Measurements from ENCODE around the gene BCAS1.

The BCAS1 gene

GRCh38 chr20:54058420-54059139, 11.8 kb downstream of the BCAS1 start:
- Histone ChIP-seq H3K4me3 (ENCODE audit: low read depth, low read length) (no peak overlapping the region), H3K27me3 (ENCODE audit: insufficient read depth, low read depth, severe bottlenecking) (peaks cover 57% of the 10 kb centered on the region), H3K9me3 (ENCODE audit: severe bottlenecking) (no peaks in the 10 kb centered on the region), H3K36me3 (no peaks in the 10 kb centered on the region), H3K27ac (no peak overlapping the region)
- no peak for DNase-seq
- TF ChIP-seq CTCF (IDR thresholded peaks at IDR 0.05; ENCODE audit: low read depth, low read length), result no peak

DNA sequence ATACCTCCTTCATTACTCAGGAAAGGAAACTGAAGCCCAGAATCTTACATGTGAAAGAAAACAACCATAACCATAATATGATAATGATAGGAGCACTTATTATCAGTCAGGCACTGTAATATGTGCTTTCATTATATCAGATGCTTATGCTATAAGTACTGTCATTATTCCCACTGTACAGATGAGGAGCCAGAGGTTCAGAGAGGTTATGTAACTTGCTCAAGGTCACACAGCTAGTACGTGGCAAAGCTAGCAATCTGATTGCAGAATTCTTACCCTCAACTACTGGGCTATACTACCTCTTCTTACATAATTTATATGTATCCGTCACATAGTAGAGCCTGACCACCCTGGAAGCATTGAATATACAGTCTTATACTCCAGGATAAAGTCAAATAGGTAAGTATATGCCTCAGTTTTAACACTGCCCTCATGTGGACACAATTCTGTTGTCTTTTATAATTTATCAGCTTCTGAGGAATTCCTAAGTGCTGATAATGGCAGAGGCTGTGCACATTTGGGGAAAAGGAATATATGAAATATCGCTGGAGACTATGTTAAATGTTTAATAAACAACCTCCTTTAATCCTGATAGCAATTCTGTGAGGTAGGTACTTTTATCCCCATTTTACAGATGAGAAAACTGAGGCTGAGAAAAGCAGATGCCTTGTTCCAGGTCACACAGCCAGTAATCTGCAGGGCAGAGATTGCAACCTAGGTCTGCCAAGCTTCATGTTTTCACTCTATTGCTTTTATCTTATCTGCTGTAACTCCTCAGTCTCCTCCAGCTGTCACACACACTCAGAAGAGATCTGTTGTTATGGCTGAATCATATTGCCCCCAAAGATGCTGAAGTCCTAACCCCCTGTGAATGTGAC, 13.4 kb downstream of the BCAS1 start:
- Histone ChIP-seq H3K27me3 (ENCODE audit: insufficient read depth, low read depth, severe bottlenecking) (peaks cover 54% of the 10 kb centered on the region), H3K27ac (no peak overlapping the region)
- TF ChIP-seq CTCF (IDR thresholded peaks at IDR 0.05; ENCODE audit: low read depth, low read length), result no peak

DNA sequence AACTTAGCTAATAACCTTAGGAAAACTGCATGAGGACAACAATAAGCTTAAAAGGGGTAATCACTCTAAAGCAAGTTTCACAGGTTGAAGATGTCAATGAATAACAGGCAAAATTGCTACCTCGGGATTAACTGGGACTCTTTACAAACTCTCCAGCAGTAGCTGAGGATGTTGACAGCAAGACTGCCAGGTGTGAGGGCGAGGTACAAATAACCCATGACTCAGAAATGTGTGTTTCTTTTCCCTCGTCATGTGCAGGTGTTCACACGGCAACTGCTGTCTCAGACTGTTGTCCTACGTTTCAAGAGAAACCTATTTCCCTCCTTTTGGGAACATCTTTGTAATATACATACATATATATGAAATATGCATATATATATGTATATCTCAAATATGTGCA, 15.9 kb downstream of the BCAS1 start:
- DNase-seq, result no peak
- Histone ChIP-seq H3K27me3 (ENCODE audit: insufficient read depth, low read depth, severe bottlenecking) (peaks cover 59% of the 10 kb centered on the region), H3K4me3 (ENCODE audit: low read depth, low read length) (no peak overlapping the region), H3K36me3 (no peaks in the 10 kb centered on the region), H3K27ac (no peak overlapping the region), H3K9me3 (ENCODE audit: severe bottlenecking) (no peaks in the 10 kb centered on the region)
- no peak for TF ChIP-seq CTCF (IDR thresholded peaks at IDR 0.05; ENCODE audit: low read depth, low read length)

More for the DNA sequence above, 13.4 kb downstream of the BCAS1 start:
- no peak overlapping the region for H3K4me3 ChIP-seq (ENCODE audit: low read depth, low read length)
- H3K9me3 ChIP-seq (ENCODE audit: severe bottlenecking), result no peaks in the 10 kb centered on the region
- DNase-seq, result no peak
- no peaks in the 10 kb centered on the region for H3K36me3 ChIP-seq

DNA sequence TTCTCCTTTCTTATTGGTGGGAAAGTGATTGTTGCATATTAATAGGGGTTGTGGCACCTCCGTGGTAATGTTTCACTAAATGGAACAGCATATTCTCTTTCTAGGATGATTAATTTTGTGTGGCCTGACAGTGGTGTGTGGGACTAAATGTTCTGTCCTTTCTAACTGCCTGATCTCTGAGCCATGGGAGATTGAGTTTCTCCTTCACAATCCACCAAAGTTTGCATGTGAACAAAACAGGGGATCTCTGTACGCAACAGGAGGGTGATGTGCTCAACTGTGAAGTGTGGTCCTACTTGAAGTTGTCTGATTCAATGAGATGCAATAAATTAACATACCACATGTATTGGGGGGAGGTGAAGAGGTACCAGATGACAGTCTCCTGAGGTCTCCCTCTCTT, 19.3 kb downstream of the BCAS1 start:
- no peaks in the 10 kb centered on the region for H3K9me3 ChIP-seq (ENCODE audit: severe bottlenecking)
- TF ChIP-seq CTCF (IDR thresholded peaks at IDR 0.05; ENCODE audit: low read depth, low read length), result no peak
- H3K27ac ChIP-seq, result no peak overlapping the region
- no peaks in the 10 kb centered on the region for H3K36me3 ChIP-seq
- peaks cover 65% of the 10 kb centered on the region for H3K27me3 ChIP-seq (ENCODE audit: insufficient read depth, low read depth, severe bottlenecking)
- no peak for DNase-seq
- H3K4me3 ChIP-seq (ENCODE audit: low read depth, low read length), result no peak overlapping the region

- Histone ChIP-seq H3K36me3 (no peaks in the 10 kb centered on the region), H3K4me3 (ENCODE audit: low read depth, low read length) (no peak overlapping the region), H3K27me3 (ENCODE audit: insufficient read depth, low read depth, severe bottlenecking) (peaks cover 62% of the 10 kb centered on the region), H3K27ac (no peak overlapping the region), H3K9me3 (ENCODE audit: severe bottlenecking) (no peaks in the 10 kb centered on the region)
- DNase-seq, result no peak
- no peak for TF ChIP-seq CTCF (IDR thresholded peaks at IDR 0.05; ENCODE audit: low read depth, low read length)
These were observed 21.4 kb downstream of the BCAS1 start for GRCh38 chr20:54048891-54049545.

All from WERI-Rb-1 (cell line).